NK-92 treated with Interleukin-12 subunit alpha and Interleukin-12 subunit beta, amount 100 ng/mL, for 24 hours (cell line): Measurements from ENCODE around the gene PLA2G4E.

ENCODE experiments used
- DNase-seq: peaks from one replicate; lab custom pipeline; 2025; lab: John Stamatoyannopoulos, UW

PLA2G4E gene

DNA sequence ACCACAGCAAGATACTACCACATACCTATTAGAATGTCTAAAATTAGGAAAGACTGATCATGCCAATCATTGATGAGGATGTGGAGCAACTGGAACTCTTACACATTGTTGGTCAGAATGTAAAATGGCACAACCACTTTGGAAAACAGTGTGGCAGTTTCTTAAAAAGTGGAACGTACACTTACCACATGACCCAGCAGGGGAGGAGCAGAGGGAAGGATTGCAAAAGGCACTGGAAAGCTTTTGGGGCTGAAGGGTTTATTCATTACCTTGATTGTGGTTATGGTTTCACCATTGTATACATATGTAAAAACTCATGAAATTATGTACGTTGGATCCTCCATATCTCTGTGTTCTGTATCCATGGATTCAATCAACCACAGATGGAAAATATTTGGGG lies 45.2 kb downstream of the PLA2G4E start:
- no peak for DNase-seq

- DNase-seq, result no peak
Measured at GRCh38 chr15:41974041-41974440, 46.8 kb downstream of the PLA2G4E start.

DNA sequence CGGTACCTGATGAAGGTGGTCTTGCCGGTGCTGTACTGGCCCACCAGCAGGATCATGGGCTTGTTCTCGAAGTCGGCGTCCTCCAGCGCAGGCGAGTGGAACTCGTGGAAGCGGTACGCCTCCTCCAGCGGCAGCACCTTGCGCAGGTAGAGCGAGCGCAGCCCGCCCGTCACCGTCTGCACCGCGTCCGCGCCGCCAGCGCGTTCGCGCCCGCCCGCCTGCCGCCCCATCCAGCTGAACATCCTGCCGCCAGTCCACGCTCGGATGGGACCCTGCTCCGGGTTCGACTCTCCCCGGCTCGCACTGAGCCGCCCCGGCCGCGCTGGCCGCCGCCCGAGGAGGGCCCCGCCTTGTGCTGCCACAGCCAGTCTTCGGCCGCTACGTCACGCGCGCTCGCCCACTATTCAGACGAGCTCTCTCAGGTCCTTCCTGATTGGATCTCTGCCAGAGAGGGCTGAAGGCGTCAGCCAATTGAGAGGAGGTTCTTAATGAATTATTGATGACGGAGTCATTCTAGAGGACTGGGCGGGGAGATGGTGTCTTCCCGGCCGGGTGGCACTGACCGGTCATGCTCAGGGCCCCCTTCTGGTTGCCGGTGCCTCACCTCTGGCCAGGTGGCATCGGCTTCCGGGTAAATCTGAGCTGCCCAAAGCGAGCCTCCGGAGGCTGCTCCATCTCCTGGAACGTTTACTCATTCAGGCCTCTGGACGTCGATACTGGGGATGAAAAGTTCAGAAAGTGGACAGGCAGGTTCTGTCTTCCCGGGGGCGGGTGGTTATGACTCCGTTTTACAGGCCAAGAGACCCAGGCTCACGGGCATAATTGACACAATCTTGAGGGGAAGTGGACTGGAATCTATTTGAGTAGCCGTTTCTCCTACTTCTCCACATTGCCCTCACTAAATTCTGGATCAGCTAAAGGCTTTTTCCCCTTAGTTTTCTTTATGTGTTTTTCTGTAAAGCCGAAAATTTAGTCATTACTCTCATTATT lies 48.3 kb downstream of the PLA2G4E start, which contains the start of gene EHD4:
Gene EHD4 (minus strand): TSS at position 305 of the 990 bp plus-strand sequence. CDS start 63 bp downstream, at position 242.
- DNase-seq, result peak; percentile 96

- DNase-seq, result peak; percentile 43
Measured at GRCh38 chr15:41971895-41972252, 49.0 kb downstream of the PLA2G4E start.

DNA sequence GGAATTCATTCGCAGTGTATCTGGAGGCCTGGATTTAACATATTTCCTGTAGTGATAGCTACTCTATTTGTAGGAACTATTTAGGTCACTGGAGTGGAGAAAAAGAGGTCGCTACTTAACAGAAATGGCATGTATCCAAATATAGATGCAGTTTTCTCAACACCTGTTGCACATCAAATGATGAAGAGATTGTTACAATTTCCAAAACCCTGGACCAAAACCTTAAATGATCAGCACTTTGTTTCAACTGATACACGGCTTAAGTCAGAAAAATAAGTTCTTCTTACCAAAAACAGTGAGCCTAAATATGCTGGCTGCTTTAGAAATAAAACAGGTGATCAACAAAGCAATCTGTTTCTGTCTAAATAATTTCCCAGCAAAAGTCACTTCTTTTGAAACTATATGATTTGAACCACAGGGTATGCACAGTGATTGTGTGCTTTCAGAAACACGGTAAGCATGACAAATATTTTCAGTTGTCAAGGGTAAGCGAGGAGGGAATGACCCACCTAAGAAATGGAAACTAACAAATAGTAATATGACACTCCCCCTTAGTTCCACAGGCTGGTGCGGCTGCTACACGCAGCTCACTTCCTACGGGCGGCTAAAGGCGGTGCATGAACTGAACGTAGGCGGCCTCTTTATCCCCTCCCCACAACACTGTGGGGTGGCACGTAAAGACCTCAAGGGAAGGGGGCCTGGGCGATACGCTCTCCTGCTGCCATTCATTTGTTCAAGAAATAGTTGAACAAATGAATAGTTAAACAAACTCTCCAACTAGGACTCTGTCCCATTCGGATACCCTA lies 49.5 kb downstream of the PLA2G4E start:
- peak; percentile 50 for DNase-seq

DNA sequence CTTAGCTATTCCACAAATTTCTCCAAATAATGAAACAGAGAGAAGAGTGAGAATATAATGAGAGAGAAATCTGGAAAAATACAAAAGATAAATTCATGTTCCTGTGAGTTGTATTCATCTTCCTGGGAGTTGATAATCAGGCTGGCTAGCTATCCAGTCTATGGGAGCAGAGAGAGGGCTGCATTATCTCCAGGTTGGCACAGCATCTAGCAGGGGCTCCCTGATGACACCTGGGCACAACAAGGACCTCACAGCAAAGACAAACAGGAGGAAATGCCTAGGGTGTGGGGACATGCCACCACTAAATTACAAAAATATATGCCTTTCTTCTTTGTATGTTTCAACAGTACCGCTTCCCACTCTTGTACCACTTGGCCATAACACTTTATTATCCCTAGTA lies 50.4 kb downstream of the PLA2G4E start:
- no peak for DNase-seq

GRCh38 chr15:41969851-41970431 lies 50.9 kb downstream of the PLA2G4E start:
- no peak for DNase-seq

GRCh38 chr15:41968701-41969100 lies 52.1 kb downstream of the PLA2G4E start:
- no peak for DNase-seq

DNA sequence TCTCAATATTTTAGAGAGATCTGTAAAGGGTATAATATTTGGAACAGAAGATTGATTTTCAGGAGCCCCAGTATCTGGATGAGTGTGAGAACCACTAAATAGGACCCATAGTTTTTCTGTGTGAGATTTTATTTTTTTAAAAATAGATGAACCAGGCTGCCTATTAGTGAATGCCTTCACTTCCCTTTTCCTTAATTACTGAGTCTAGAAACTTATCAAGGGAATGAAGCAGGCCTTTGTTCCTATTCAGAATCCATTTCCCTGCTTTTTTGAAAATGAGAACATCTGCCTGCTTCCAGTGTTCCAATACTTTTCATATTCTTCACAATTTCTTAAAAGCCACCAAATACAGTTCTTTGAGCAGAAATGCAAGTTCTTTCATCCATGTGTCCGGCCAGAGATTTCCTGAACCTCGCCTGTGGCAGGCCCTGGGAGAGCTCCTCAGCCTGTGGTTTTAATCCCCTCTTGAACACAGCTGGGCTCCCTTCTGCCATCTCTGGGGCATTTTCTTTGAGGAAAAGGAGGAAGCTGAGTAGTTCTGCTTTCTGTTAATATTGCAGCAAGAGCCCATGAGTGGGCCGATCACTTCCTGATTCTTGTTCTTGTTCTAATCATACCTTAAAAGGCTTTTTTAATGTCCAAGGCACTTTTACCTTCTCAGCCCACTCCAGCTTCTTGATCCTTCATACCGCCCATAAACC lies 53.2 kb downstream of the PLA2G4E start:
- no peak for DNase-seq

- DNase-seq, result no peak
Measured at GRCh38 chr15:41966920-41967465, 53.8 kb downstream of the PLA2G4E start.

- no peak for DNase-seq
Measured at GRCh38 chr15:41966414-41966812, 54.4 kb downstream of the PLA2G4E start.

DNA sequence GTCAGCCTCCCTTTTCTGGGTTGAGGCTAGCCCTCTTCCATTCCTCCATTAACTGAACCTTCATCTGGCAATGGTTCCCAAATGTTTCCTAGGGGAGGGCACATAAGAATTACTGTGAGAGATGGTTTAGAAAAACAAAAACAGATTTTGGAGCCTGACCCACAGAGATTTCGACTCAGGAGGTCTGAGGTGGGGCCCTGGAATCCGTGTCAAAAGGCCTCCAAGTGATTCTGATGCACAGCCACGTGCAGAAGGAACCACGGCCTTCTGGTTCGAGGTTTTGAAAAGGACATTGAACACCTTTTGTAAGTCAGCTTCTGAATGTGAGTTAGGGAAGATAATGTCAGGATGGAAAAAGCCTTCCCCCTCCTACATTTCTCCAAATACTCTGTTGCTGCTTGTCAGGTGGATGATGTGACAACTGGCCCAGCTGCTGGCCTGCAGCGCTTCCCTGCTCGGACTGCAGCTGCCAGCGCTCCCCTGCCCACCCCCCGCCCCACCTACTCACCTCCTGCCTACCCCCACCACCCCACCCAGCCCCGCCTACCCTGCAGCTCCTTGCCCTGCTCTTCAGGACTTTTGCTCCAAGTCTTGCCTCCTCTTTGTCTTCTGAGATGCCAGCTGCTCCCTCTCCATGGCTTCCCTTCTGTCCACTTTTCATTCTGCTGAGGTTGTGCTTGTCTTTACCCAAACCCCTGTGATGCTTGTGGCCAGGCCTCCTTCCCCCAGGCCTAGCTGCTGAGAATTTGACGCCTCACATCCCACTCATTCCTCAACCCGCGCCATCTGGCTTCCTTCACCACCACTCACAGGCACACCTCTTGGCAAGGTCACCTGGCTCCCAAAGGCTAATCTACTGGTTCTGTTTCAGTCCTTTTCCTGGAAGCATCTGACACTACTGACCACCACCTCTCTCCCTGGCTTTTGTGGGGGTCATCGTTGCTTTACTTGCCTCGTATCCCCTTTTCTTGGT lies 55.1 kb downstream of the PLA2G4E start:
- DNase-seq, result no peak

DNA sequence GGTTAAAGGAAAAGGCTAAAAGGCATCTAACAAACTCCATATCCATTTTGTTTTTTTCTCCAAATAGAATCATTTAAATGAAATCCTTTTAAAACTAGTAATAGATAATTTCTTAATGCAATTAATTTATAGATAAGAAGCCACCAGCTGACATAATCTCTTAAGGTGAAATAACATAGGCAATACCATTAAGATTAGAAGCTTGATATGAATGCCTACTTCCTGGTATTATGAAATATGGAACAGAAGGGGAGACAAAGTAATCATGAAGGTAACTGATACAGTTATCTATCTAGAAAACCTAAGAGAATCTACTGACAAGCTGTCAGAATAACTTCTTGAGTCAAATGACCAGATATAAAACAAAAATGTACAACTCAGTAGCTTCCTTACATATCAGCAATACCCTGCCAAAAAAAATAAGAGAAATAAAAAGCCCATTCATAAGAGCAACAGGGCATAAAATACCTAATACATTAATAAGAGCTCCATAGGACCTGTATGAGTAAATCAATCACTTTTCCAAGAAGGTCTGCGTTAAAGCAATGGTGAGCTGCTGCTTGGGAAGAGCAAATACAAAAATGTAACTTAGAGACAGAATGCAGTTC lies 59.1 kb downstream of the PLA2G4E start:
- DNase-seq, result no peak

DNA sequence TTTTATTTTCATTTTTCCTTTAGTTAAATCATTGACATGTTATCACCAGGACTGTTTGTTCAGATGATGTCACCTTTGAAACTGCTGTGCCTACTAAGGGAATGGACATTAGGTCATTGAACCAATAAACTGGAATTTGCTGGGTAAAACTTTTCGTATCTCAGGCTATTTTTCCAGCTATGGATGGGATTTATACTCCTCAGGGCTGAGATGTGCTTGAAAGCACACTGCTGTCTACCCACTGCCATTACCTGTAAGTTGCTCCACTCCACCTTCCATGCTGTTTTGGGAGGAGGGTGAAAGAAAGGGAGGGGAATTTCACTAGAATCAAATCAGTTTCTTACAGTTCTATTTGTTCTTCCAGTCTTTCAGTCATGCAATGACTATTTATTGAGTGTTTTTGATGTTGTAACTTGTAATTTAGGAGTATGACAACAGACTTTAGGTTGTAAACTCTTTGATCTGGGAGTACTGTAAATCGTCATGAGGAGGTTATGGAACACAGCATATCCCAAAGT lies 59.8 kb downstream of the PLA2G4E start:
- DNase-seq, result no peak

DNA sequence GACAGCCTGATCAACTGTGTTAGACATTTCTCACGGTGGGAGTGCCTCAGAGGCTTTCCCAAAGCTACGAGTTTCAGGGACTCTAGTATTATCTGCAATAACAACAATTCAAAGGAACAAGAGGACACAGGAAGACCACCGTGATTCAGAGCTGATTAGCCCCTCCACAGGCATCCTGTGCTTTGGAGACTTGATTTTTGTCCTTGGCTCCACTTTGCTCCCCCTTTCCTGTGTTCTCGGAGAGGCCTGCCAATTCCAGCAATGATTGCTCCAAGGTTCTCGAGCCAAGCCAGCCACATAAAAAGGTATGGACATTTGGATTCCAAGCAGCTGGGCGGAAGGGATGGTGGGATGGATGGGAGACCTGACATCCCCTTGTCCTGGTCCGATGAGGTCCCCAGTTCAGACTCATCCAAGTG lies 62.8 kb downstream of the PLA2G4E start:
- DNase-seq, result no peak

- no peak for DNase-seq
Measured at GRCh38 chr15:41957021-41957897, 63.6 kb downstream of the PLA2G4E start.

GRCh38 chr15:41955807-41956525 lies 64.9 kb downstream of the PLA2G4E start:
- DNase-seq, result no peak

GRCh38 chr15:41955100-41955499 lies 65.7 kb downstream of the PLA2G4E start:
- no peak for DNase-seq
